GM21786 (cell line): ENCODE measurements around the gene ATG4B.

Source experiments
- ATAC-seq: cut with Tn5 transposase; IDR thresholded peaks from one replicate; pipeline ENCODE4 v1.9.1; 2021; ENCODE audit not compliant: unreplicated experiment

Gene ATG4B

DNA sequence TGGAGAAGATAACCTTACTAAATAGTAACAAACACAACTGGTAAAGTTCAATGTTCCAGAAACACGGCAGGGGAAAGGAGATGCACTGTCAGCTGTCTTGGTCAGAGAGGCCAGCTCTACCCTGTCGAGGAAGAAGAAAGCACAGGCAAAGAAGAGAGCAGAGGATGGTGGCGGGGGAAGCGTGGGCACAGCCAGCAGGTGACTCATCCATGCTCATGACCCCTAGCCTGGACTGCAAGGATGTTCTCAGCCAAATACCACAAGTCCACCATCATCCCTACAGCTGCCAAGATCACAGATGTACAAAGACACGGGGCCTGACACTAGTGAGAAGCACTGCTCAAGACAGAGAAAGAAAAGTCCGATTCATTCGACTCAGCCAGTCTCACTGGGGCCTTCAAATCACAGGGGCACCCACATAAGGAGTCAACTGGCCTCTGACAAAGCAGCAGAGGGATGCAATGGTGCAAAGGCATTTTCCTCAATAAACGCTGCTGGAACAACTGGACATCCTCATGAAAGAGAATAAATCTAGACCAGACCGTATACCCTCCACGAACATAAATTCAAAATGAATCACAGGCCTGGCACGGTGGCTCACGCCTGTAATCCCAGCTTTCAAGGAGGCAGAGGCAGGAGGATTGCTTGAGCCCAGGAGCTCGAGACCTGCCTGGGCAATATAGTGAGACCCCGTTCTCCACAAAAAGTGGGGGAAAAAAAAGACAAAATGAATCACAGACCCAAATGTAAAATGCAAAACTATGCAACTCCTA lies 43.5 kb downstream of the ATG4B start:
- ATAC-seq, result no peak

DNA sequence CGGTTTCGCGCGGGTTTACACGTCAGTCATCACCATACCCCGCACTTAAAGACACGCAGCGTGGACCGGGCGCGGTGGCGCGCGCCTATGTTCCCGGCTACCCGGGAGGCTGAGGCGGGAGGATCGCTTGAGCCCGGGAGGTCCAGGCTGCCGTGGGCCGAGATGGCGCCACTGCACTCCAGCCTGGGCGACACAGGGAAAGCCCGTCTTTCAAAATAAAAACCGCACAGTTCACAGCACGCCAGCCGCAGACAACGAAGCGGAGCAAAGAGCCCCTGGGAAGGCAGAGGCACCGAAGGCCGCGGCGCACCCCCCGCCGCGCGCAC lies 48.8 kb downstream of the ATG4B start:
- ATAC-seq, result peak; percentile 6

DNA sequence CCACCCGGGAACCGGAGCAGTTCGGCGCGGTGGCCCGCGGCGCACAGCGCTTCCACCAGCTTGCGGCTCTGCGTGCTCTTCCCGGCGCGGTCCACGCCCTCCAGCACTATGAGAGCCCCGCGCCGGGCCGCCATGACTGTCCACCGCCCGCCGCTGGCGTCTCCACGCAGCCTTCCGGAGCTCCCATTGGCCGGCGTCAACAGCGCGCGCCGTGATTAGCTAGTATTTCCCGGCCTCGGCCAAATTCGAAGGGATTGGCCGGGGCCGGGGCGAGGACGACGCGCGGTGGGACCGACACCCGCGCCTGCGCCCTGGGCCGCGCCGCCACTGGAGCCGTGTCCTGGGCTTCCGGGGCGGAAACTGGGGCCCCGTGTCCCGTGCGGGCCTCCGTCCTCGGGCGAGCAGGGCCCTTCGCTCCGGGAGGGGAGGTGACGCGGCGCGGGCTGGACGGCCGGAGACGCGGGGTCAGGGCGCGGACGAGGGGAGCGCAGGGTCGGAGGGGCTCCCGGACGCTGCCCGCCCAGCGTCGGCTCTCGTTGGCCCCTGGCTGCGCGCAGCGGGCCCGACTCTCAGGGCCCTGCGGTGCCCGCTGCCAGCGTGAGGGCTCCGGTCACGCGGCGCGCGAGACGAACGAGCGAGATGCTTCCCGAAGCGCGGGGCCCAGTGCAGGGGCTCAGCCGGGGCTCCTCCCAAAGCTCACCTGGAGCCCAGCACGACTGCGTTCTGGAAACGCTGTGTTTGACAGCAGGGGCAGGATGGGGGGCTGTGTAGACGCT lies 49.3 kb downstream of the ATG4B start, which contains the start of gene DTYMK:
Gene DTYMK, minus strand, starts transcription at position 166 of the 776 bp plus-strand sequence. Its CDS starts 32 bp downstream, at position 134.
- peak; percentile 95 for ATAC-seq

DNA sequence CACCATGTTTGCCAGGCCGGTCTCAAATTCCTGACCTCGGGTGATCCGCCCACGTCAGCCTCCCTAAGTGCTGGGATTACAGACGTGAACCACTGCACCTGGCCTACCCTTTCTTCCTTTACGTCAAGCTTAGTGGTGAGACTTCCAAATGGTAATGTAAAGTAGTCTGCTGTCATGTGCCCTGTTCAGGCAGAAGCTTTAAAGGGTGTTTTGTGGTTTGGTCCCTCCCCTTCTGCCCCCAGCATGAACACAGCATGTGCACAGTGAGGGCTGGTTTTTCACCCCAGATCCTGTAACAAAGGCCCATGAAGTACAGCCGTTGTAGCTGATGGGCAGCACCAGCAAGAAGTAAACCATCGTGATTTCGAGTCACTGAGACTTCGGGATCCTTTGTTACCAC lies 51.8 kb downstream of the ATG4B start:
- ATAC-seq, result no peak

DNA sequence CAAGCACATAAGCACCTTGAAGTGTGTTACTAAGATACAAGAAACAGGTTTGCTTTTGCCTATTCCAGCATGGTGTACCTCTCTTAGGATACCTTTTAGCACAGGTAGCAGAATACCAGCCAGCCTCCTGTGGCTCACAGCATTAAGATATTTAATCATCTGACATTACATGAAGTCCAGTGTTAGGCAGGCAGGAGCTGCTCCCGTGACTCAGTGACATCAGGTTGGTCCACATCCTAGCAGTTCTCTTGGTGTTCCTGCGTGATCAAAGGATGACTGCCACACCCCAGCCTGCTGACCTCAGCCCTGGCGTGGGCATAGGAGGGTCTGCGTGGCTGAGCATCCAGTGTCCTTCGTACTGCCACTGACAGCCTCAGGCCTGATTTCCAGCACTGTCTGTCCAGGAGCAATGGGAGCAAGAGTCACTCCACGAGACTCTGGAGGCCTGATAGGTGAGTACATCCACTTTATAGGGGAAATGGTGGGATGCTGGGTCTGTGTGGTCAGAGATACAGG lies 52.8 kb downstream of the ATG4B start:
- ATAC-seq, result no peak

DNA sequence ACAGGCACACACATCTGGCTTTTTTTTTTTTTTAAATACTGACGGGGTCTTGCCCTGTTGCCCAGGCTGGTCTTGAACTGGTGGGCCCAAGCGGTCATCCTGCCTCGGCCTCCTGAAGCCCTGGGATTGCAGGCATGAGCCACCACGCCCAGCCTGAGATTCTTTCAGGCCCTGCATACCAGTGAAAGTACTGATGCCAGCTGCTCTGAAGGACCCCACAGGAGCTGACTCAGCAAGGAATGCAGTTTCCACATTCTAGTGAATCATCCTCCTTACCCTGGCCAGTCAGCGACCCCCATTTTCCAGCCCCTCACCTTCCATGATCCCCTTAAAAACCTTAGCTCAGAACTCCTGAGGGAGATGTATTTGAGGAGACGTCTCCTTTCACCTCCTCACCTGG lies 55.0 kb downstream of the ATG4B start:
- no peak for ATAC-seq

DNA sequence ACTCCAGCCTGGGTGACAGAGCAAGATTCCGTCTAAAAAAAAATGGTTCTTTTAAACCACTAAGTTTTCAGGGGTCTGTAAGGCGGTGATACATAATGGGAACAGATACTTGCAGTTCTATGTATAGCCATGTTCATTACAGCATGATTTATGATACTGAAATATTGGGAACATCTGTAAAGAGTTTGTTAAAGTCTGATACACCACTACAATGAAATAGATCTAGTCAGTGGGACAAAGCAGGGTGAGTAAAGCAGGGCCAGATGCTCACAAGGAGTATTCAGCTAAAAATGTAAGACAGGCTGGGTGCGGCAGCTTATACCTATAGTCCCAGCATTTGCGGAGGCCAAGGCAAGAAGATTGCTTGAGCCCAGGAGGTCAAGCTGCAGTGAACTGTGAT lies 58.2 kb downstream of the ATG4B start:
- no peak for ATAC-seq

DNA sequence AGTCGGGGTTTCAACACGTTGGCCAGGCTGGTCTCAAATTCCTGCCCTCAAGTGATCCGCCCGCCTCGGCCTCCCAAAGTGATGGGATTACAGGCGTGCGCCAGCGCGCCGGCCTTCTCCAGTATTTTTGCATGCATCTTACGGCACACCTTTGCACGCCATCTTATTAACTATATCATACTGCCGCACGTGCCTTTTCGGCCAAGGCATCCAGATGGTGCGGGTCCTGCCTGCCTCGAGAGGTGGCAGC lies 63.6 kb downstream of the ATG4B start:
- no peak for ATAC-seq

DNA sequence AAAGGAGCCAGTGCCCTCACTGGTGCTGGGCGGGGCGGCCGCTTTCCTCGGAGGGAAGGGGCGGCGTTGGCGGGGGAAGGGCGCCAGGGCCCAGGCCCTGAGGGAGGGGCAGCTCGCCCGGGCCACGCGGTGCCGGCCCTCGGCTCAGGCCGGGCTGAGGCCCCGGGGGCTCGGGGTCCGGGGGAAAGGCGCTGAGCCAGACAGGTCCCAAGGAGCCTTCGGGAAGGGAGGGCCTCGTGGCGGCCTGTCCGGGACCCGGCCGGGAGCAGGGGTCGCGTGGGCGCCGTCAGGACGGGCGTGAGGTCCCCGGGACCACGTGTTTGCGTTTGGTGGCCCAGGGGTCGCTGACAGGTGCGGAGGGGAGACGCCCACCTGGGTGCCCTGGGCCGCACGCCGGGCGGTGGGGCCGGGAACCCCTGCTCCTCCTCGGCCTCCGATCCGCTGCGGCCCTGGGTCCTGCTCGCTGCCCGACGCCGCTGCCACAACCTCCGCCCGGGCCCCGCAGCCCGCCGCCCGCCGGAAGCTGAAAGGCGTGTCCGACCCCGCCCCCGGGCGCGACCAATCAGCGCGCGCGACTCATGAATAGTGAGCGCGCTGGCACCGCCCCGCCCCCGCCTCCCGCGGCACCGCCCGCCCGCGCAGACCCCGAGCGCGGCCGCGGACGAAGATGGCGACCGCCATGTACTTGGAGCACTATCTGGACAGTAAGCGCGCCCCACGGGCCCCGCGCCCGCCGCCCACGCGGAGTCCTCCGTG lies 64.1 kb downstream of the ATG4B start, which contains the start of gene ING5:
Gene ING5, plus strand, starts transcription at position 641 of the 756 bp plus-strand sequence. Its CDS starts 27 bp downstream, at position 668.
- peak; percentile 48 for ATAC-seq

DNA sequence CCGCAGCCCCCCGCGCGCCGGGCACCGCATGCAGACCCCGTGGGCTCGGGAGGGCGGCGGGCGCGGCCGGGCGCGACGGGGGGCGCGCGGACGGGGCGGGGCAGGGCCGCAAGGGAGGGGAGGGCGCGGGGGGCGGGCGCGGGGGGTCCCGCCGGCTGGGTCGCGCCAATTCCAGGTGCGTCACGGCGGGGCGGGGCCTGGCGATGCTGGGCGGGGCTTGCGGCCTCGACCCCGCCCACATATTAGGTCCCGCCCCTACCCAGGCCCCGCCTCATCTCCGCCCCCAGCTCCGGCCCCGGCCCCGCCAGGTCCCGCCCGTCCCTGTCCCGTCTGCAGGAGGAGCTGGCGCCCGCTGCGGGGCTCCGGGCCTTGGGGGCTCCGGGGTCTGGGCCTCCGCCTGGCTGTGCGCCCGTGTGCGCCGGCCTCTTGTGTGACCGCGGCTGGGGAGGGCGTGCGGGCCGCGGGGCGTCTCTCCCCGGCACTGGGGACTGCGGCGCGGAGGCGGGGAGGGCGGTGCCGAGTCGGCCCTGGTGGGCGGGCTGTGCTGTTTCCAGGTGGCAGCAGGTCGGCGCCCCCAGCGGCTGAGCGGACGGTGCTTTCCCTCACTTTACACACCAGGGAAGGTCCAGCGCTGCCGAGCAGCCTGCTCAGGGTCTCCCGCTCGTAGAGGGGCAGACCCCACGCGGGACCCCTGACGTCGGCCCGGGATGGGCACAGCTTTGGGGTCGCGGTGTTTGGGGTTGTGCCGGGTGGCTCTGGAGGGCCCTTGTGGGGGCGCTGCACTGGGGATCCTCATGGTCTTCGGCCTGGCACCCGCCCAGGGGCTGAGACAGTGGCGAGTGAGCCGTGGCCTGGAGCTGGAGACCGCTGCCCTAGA lies 64.9 kb downstream of the ATG4B start:
- peak; percentile 69 for ATAC-seq

DNA sequence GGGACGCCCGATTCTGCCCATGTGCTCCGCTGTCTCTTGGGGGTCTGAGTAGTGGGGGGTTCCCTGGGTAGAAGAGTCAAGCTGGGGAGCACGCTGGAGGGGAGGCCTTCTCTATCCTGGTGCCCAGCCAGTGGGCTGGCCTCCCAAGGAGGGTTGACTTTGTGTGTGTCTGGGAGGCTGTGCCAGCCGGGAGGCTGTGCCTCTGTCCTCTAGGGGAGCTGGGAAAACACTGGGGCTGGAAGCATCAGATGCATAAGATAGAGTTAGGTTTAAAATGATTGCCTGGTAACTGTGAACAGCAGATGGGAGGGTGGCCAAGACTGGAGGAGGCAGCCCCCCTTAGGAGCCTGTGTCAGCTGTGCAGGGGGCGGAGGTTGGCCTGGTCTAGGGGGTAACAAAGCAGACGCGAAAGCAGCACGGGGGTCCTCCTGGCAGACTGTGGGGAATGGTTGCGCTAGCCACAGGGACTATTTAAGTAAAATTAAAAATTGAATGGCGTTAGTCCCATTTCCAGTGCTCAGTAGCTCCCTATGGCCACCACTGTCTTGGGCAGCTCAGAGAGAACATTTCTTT lies 65.6 kb downstream of the ATG4B start:
- no peak for ATAC-seq

DNA sequence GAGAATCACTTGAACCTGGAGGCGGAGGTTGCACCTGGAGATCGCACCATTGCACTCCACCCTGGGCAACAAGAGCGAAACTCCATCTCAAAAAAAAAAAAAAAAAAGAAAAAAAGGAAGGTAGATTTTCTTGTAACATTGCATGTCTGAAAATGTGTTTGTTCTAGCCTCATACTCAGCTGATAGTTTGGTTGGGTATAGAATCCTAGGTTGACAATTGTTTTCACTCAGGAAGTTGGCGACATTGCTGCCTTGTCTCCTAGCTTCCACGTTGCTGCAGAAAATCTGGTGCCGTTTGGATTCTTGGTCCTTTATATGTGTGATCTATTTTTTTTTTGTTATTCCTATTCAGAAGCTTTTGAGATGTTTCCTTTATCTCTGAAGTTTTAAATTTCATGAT lies 69.0 kb downstream of the ATG4B start:
- ATAC-seq, result no peak

DNA sequence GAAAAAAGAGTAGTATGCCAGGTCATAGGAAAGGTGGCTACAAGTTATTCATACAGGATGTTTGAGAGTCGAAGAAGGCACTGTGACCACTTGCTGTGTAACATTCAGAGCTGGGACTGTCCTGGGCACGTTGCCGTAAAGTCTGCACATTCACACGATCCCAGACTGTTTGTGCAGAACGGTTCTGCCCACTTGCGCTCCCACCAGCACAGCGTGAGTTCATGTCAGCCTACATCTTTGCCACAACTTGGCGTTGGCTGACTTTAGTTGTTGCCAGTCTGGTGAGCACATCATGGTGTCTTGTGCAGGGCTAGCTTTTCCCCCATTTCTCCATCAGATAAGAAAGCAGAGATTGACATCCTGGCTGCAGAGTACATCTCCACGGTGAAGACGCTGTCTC lies 71.4 kb downstream of the ATG4B start:
- ATAC-seq, result no peak

DNA sequence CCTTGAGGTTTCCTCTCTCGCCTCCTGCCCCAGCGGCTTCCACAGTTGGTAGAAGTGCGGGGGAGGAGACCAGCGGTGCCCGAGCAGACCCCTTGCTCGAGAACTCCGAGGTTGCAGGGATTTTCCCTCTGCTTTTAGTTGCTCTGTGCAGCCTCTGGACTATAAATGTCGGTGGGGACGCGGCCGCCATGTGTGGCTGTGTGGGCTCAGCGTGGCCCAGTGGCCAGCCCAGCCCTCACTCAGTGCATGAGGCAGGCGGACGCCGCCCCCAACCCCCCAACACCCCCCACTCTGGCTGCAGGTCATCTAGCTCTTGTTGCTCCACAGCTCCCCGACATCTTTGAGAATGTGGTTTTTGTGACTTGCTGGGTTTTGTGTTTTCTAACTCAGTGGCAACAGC lies 81.6 kb downstream of the ATG4B start:
- no peak for ATAC-seq

DNA sequence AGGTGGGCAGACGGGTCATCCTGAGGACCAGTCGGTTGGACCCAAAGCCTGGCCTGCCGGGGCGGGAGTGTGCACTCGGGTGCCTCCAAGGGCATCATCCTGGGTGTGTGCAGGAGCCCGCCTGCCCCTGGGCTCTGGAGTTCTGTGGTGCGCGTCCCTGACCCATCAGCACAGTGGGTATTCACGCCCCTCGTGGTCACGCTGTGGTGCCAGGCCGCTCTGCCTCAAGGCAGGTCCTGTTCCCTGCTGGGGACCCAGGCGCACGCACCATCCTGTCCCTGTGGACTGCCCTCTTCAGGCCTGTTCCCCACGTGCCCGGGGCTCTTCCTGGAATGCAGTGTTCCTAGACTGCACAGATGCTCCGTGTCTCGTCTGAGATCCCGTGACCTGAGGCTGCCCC lies 82.6 kb downstream of the ATG4B start:
- ATAC-seq, result no peak

DNA sequence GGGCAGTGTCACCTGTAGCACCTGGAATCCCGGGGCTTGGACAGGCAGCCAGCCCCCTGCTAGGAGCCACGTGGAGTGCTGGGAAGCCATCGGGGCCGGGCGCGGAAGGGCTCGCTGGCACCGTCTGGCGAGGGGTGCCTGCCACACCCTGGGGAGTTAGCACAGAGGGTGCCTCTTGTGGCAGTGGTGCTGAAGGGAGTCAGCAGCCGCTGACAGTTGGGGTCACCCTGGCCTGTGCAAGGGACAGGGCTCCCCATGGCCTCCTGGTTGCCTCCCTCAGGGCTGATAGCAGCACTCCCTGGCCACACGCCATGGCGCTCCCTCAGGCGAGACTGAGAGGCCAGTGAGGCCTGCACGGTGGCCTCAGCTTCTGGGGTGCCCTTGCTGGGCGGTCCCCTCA lies 83.1 kb downstream of the ATG4B start:
- no peak for ATAC-seq

DNA sequence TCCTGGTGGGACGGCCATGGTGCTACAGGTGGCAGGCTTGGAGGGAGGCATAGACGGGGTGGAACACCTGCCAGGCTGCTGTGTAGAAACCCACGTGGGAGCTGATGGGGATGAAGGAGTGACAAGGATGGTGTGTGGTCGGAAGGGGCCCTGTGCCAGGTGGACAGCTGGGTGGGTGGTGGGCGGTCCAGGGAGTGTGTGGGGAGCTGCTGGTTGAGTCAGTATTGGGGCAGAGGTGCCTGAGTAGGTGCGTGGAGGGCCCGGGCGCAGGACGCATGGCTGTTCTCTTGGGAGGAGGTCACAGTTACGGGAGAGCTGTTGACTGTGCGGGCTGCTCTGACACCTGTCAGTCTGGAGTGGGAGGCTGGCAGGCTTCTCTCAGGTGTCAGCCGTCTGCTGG lies 84.4 kb downstream of the ATG4B start:
- ATAC-seq, result no peak

DNA sequence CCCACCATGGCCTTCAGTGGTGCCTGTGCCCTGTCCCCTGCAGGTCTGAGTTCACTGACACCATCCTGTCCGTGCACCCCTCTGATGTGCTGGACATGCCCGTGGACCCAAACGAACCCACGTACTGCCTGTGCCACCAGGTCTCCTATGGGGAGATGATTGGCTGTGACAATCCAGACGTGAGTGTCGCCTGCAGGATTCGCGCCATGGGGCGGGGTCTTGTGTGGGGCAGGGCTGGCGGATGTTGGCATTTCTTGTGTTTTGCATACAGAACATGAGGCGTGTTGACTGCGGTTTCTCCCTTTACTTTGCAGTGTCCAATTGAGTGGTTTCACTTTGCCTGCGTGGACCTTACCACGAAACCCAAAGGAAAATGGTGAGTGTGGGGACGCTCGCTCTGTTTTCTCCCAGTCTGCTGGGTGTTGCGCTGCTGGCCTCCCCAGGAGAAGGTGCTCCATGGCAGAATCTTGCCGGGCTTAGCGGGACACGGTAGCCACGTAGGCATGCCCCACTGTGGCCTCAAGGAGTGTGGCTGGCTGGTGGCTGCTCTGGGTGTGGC lies 85.5 kb downstream of the ATG4B start:
- ATAC-seq, result no peak
